CD4-positive, CD25-positive, alpha-beta regulatory T cell (primary cell): ENCODE data around the gene MIA. TPM values are rescaled to one million over a fixed set of nuclear protein-coding genes. Genes with fewer than 3 reads are reported as not detected.
A peak's percentile ranks its signal among the peaks of the same experiment; 100 is the strongest.
"Not testable (repeated sequence)": the region's sequence is repeated elsewhere in the genome, so short reads cannot be mapped to it uniquely, and the experiment has no call there.

Experiments used
- ATAC-seq, 2 donors: fragments of 150-1000 bp; cut with Tn5 transposase; one replicate each; pipeline ENCODE4 v1.10.0; 2021; ENCODE audit warnings: low read depth in 2 of 2, moderate number of reproducible peaks in 2 of 2, moderate library complexity in 1 of 2
- DNase-seq, 3 donors: peaks; one replicate each; pipeline versions ENCODE4 v3.0.0 to v3.0.0-alpha.2; 2012 to 2022; ENCODE audit warnings: mixed read lengths in 1 of 3
- H3K27ac ChIP-seq: one replicate; pipeline ENCODE4 v1.7.0; 2013; ENCODE audit warnings: mild to moderate bottlenecking, low read length; ENCODE audit not compliant: insufficient read depth, poor library complexity, severe bottlenecking
- H3K27me3 ChIP-seq: one replicate; pipeline ENCODE4 v1.7.0; 2013; ENCODE audit warnings: low read length; ENCODE audit not compliant: control insufficient read depth, insufficient read depth
- H3K36me3 ChIP-seq: one replicate; pipeline ENCODE4 v1.7.0; 2013; ENCODE audit warnings: mild to moderate bottlenecking, low read length, moderate library complexity; ENCODE audit not compliant: control insufficient read depth, insufficient read depth
- H3K4me1 ChIP-seq: 2 replicates; pipeline ENCODE4 v1.7.0; 2013; ENCODE audit warnings: mild to moderate bottlenecking, low read length; ENCODE audit not compliant: insufficient read depth, control insufficient read depth, poor library complexity, severe bottlenecking
- H3K4me3 ChIP-seq: one replicate; pipeline ENCODE4 v1.7.0; 2013; ENCODE audit warnings: low read depth, mild to moderate bottlenecking, low read length, moderate library complexity
- H3K9me3 ChIP-seq, 2 experiments: 1 replicate in 1 of 2; 2 replicates in 1 of 2; pipeline ENCODE4 v1.7.0; 2013; ENCODE audit warnings: low read length in 2 of 2, mild to moderate bottlenecking in 1 of 2, moderate library complexity in 1 of 2; ENCODE audit not compliant: control insufficient read depth in 2 of 2
- H3K27ac Mint-ChIP-seq, 3 donors: one replicate each; pipeline ENCODE4 v1.8.0; 2020 to 2022; ENCODE audit warnings: mild to moderate bottlenecking in 3 of 3, mixed read lengths in 3 of 3, moderate library complexity in 2 of 3
- H3K27me3 Mint-ChIP-seq: one replicate; pipeline ENCODE4 v1.8.0; 2022; ENCODE audit warnings: mild to moderate bottlenecking, mixed read lengths
- H3K36me3 Mint-ChIP-seq: one replicate; pipeline ENCODE4 v1.8.0; 2020; ENCODE audit warnings: mixed read lengths
- H3K4me1 Mint-ChIP-seq, 4 donors: one replicate each; pipeline ENCODE4 v1.8.0; 2020 to 2022; ENCODE audit warnings: mixed read lengths in 4 of 4, mild to moderate bottlenecking in 1 of 4
- H3K4me3 Mint-ChIP-seq, 4 donors: one replicate each; pipeline ENCODE4 v1.8.0; 2020 to 2022; ENCODE audit warnings: mild to moderate bottlenecking in 4 of 4, mixed read lengths in 4 of 4, moderate library complexity in 3 of 4
- H3K9me3 Mint-ChIP-seq, 7 donors: one replicate each; pipeline ENCODE4 v1.8.0; 2020 to 2022; ENCODE audit warnings: mixed read lengths in 7 of 7, mild to moderate bottlenecking in 3 of 7, moderate library complexity in 2 of 7
- polyA plus RNA-seq, 4 donors: library from polyadenylated mRNA; unstranded; fragments of 300-500 nt; fragmentation: Illumina TruSeq; gene quantifications; one replicate each; pipeline ENCODE4 v1.2.3, GENCODE V29; 2021
- total RNA-seq: library from RNA; stranded (reverse); gene quantifications from one replicate; pipeline ENCODE4 v1.2.3, GENCODE V29; 2022

Gene MIA
- total and polyA plus RNA-seq, 5 donors from 2014 or later = not detected

DNA sequence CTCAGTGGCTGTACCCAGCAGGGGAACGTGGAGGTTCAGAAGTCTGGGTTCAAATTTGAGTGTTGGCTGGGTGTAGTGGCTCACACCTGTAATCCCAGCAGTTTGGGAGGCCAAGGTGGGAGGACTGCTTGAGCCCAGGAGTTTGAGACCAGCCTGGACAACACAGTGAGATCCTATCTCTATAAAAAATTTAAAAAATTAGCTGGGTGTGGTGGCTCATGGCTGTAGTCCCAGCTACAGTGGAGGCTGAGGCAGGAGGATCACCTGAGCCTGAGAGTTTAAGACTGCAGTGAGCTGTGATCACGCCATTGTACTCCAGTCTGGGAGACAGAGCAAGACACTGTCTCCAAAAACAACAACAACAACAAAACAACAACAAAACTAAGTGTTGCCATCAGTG is 8.8 kb downstream of the MIA start:
- not testable (repeated sequence) for H3K27me3 ChIP-seq, H3K9me3 ChIP-seq, H3K4me3 ChIP-seq, H3K9me3 Mint-ChIP-seq, DNase-seq, H3K4me3 Mint-ChIP-seq, H3K27ac ChIP-seq, H3K27me3 Mint-ChIP-seq, H3K4me1 ChIP-seq, ATAC-seq
- Mint-ChIP-seq H3K4me1 (peaks cover 0 to 25% (median 5%) of the 10 kb centered on the region in 4 donors), H3K36me3 (peaks cover 17% of the 10 kb centered on the region), H3K27ac (peak overlapping the region in 1 of 3 donors; percentile 67)
- peaks cover 17% of the 10 kb centered on the region for H3K36me3 ChIP-seq

DNA sequence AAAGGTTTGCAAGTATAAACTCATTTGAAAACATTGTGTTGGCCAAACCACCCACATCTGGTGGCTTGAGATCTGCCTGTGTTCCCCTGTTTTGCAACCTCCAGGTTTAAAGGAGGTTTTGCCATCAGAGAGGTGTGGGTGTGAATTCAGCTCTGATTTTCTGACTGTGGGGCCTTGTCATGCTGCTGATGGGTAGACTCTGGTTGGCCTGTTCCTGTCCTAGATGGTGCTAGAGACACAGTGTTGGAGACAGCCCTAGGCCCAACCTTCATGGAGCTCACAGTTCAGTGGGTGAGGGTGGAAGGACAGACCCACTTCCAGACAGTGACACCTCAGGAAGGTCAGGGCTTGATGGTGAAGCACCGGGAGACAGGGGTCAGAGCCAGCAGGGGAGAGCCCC is 10.2 kb downstream of the MIA start:
- H3K9me3 Mint-ChIP-seq = no peaks in the 10 kb centered on the region
- no peaks in the 10 kb centered on the region for H3K27me3 Mint-ChIP-seq
- no peak overlapping the region for H3K4me3 Mint-ChIP-seq
- H3K4me1 Mint-ChIP-seq = peaks cover 0 to 17% (median 10%) of the 10 kb centered on the region in 4 donors
- peaks cover 24% of the 10 kb centered on the region for H3K36me3 Mint-ChIP-seq
- no peak for ATAC-seq
- Histone ChIP-seq H3K4me1 (no peaks in the 10 kb centered on the region), H3K4me3 (no peak overlapping the region), H3K27ac (no peak overlapping the region), H3K9me3 (no peaks in the 10 kb centered on the region), H3K27me3 (no peaks in the 10 kb centered on the region), H3K36me3 (peaks cover 20% of the 10 kb centered on the region)
- DNase-seq = no peak
- H3K27ac Mint-ChIP-seq = peak overlapping the region in 2 of 3 donors; percentile 26 to 52

- H3K4me1 Mint-ChIP-seq = peaks cover 0 to 14% (median 10%) of the 10 kb centered on the region in 4 donors
- Histone ChIP-seq H3K9me3 (no peaks in the 10 kb centered on the region), H3K27ac (no peak overlapping the region), H3K4me3 (no peak overlapping the region), H3K36me3 (peaks cover 25% of the 10 kb centered on the region), H3K4me1 (no peaks in the 10 kb centered on the region), H3K27me3 (no peaks in the 10 kb centered on the region)
- ATAC-seq = no peak
- H3K9me3 Mint-ChIP-seq = no peaks in the 10 kb centered on the region
- no peak for DNase-seq
- H3K27me3 Mint-ChIP-seq = no peaks in the 10 kb centered on the region
- H3K36me3 Mint-ChIP-seq = peaks cover 21% of the 10 kb centered on the region
- no peak overlapping the region for H3K27ac Mint-ChIP-seq
- no peak overlapping the region for H3K4me3 Mint-ChIP-seq
Measured at GRCh38 chr19:40786060-40787037, 11.0 kb downstream of the MIA start.

GRCh38 chr19:40791349-40791748 is 16.0 kb downstream of the MIA start:
- H3K27ac ChIP-seq = no peak overlapping the region
- peak overlapping the region in 2 of 3 donors; percentile 49 to 93 for H3K27ac Mint-ChIP-seq
- DNase-seq = no peak
- no peaks in the 10 kb centered on the region for H3K9me3 Mint-ChIP-seq
- H3K4me1 ChIP-seq = no peaks in the 10 kb centered on the region
- H3K27me3 Mint-ChIP-seq = no peaks in the 10 kb centered on the region
- peaks cover 19% of the 10 kb centered on the region for H3K36me3 ChIP-seq
- H3K4me3 ChIP-seq = no peak overlapping the region
- H3K4me1 Mint-ChIP-seq = peaks cover 0 to 12% (median 6%) of the 10 kb centered on the region in 4 donors
- H3K4me3 Mint-ChIP-seq = peak overlapping the region in 1 of 4 donors; percentile 65
- no peak for ATAC-seq
- H3K9me3 ChIP-seq = no peaks in the 10 kb centered on the region
- no peaks in the 10 kb centered on the region for H3K27me3 ChIP-seq
- peaks cover 14% of the 10 kb centered on the region for H3K36me3 Mint-ChIP-seq

DNA sequence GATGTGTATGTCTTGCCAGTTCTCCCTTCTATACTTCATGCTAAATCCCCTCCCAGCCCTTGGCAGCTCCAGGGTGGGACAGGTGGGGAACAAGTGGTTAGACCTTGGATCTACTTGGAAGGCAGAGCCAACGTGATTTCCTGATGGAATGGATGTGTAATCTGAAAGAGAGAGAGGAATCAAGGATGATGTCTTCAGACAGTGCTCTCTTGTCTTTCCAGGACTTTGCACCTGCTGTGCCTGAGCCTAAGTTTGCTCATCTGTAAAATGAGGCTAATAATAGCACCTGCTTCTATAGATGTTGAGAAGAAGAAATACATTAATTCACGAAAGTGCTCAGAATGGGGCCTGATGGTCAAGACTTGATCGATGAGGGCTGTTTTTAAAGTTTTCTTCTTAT is 16.7 kb downstream of the MIA start:
- no peak overlapping the region for H3K4me3 ChIP-seq
- H3K27ac ChIP-seq = no peak overlapping the region
- peaks cover 14% of the 10 kb centered on the region for H3K36me3 Mint-ChIP-seq
- DNase-seq (no peak), ATAC-seq (no peak)
- H3K36me3 ChIP-seq = peaks cover 14% of the 10 kb centered on the region
- H3K4me3 Mint-ChIP-seq = peak overlapping the region in 1 of 4 donors; percentile 44
- H3K27me3 ChIP-seq = no peaks in the 10 kb centered on the region
- H3K9me3 Mint-ChIP-seq = no peaks in the 10 kb centered on the region
- H3K27ac Mint-ChIP-seq = peak overlapping the region in 2 of 3 donors; percentile 9 to 38
- no peaks in the 10 kb centered on the region for H3K27me3 Mint-ChIP-seq
- no peaks in the 10 kb centered on the region for H3K9me3 ChIP-seq
- peaks cover 0 to 12% (median 6%) of the 10 kb centered on the region in 4 donors for H3K4me1 Mint-ChIP-seq
- no peaks in the 10 kb centered on the region for H3K4me1 ChIP-seq

- Histone ChIP-seq H3K27ac (peak overlapping the region; percentile 96), H3K4me3 (peak overlapping the region; percentile 90), H3K36me3 (peaks cover 7% of the 10 kb centered on the region), H3K27me3 (no peaks in the 10 kb centered on the region), H3K4me1 (peaks cover 39% of the 10 kb centered on the region), H3K9me3 (no peaks in the 10 kb centered on the region)
- peaks cover 12% of the 10 kb centered on the region for H3K36me3 Mint-ChIP-seq
- no peak for DNase-seq
- H3K27me3 Mint-ChIP-seq = no peaks in the 10 kb centered on the region
- H3K27ac Mint-ChIP-seq = peak overlapping the region; percentile 84 to 100 (median 100)
- peak overlapping the region; percentile 88 to 96 (median 91) for H3K4me3 Mint-ChIP-seq
- no peak for ATAC-seq
- no peaks in the 10 kb centered on the region for H3K9me3 Mint-ChIP-seq
- H3K4me1 Mint-ChIP-seq = peaks cover 5 to 40% (median 17%) of the 10 kb centered on the region in 4 donors
Measured at GRCh38 chr19:40797166-40797962, 22.0 kb downstream of the MIA start.

DNA sequence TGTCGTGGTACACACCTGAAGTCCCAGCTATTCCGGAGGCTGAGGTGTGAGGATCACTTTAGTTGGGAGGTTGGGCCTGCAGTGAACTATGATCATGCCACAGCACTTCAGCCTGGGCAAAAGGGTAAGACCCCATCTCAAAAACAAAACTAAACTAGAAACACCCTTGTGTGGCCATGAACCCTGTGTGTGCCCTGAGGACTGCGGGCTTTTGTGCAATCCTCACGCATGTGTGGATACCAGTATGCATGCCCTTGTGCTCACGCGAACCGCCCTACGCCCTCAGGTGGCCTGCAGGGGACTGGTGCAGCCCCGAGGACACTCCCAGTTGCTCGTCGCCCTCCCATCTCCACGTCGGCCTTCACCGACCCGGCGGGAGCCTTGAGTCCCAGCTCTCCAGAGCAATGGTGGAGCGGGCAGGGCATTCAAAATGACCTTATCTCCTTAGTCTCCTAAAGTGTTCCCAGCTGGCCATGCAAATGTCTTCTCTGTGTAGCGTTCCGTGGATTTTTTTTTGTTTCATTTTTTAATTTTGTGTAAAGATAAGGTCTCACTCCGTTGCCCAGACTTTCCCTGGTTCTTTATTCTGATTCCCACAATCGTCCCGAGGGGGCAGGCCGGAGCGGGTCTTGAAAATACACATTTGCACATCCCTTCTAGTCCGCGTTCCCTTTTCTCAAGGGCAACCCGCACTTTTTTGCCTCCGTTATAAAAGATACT is 22.8 kb downstream of the MIA start:
- ATAC-seq (peak; percentile 32 to 35), DNase-seq (peak; percentile 60 to 86 (median 72))
- Mint-ChIP-seq H3K9me3 (no peaks in the 10 kb centered on the region), H3K27ac (peak overlapping the region; percentile 96 to 100 (median 100)), H3K27me3 (no peaks in the 10 kb centered on the region), H3K4me3 (peak overlapping the region; percentile 88 to 96 (median 91)), H3K4me1 (peaks cover 5 to 48% (median 22%) of the 10 kb centered on the region in 4 donors), H3K36me3 (peaks cover 13% of the 10 kb centered on the region)
- no peaks in the 10 kb centered on the region for H3K27me3 ChIP-seq
- H3K4me1 ChIP-seq = peaks cover 47% of the 10 kb centered on the region
- no peaks in the 10 kb centered on the region for H3K9me3 ChIP-seq
- peak overlapping the region; percentile 96 for H3K27ac ChIP-seq
- peak overlapping the region; percentile 90 for H3K4me3 ChIP-seq
- H3K36me3 ChIP-seq = peaks cover 5% of the 10 kb centered on the region
